IMR-90 (cell line): ENCODE results near the gene LGALS14.

Experiments
- BHLHE40 ChIP-seq: fragments of 150-350 bp; IDR thresholded peaks from 2 replicates; pipeline ENCODE4 v1.6.1; 2016; ENCODE audit warnings: mild to moderate bottlenecking, low read depth, low read length
- CEBPB ChIP-seq: IDR thresholded peaks from 2 replicates; pipeline ENCODE4 v1.6.1; 2012; ENCODE audit warnings: low read depth, low read length, improper control_type of control experiment
- FOS ChIP-seq: fragments of 150-350 bp; IDR thresholded peaks from 2 replicates; pipeline ENCODE4 v1.6.1; 2016; ENCODE audit warnings: low read depth, low read length
- MAFK ChIP-seq: IDR thresholded peaks from 2 replicates; pipeline ENCODE4 v1.6.1; 2012; ENCODE audit warnings: low read depth, low read length, improper control_type of control experiment
- MAZ ChIP-seq: IDR thresholded peaks from 2 replicates; pipeline ENCODE4 v1.6.1; 2012; ENCODE audit warnings: low read depth, mild to moderate bottlenecking, low read length, improper control_type of control experiment, moderate library complexity, borderline replicate concordance
- POLR2A ChIP-seq: IDR thresholded peaks from 2 replicates; pipeline ENCODE4 v1.6.1; 2012; ENCODE audit warnings: mild to moderate bottlenecking, low read depth, low read length
- RAD21 ChIP-seq: IDR thresholded peaks from 2 replicates; pipeline ENCODE4 v1.6.1; 2012; ENCODE audit warnings: low read length, improper control_type of control experiment
- SMC3 ChIP-seq: fragments of 150-350 bp; IDR thresholded peaks from 2 replicates; pipeline ENCODE4 v1.6.1; 2016; ENCODE audit warnings: low read depth, mild to moderate bottlenecking, antibody characterized with exemption, low read length, moderate library complexity
- TF ChIP-seq, protein P1 (sequence below): conservative IDR thresholded peaks from 2 replicates; pipeline ENCODE4 v1.5.1; 2012; ENCODE audit warnings: mild to moderate bottlenecking, low read depth, low read length, improper control_type of control experiment
- TF ChIP-seq, protein P2 (sequence below): fragments of 150-350 bp; IDR thresholded peaks from 2 replicates; pipeline ENCODE4 v1.6.1; 2016; ENCODE audit warnings: low read depth, mild to moderate bottlenecking, low read length, moderate library complexity, borderline replicate concordance

DNA sequence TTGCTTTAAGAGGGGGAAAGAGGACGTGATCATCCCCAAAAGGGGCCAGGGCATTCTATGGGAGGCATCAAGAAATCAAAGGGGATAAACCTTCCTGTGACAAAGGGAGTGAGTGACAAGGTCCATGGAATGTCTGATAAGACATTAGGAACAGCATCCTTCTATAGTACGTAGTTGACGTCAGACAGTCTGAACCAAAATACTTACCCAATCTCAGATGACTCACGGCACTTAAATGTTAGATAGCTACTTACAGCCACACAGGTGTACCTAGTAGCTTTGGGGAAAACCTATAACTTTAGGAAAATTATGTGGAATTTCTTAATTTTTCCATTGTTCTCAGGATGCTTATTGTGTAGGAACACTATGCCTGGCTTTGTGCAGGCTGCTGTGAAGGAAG, 43.6 kb upstream of the LGALS14 start:
- TF ChIP-seq, protein P1, sequence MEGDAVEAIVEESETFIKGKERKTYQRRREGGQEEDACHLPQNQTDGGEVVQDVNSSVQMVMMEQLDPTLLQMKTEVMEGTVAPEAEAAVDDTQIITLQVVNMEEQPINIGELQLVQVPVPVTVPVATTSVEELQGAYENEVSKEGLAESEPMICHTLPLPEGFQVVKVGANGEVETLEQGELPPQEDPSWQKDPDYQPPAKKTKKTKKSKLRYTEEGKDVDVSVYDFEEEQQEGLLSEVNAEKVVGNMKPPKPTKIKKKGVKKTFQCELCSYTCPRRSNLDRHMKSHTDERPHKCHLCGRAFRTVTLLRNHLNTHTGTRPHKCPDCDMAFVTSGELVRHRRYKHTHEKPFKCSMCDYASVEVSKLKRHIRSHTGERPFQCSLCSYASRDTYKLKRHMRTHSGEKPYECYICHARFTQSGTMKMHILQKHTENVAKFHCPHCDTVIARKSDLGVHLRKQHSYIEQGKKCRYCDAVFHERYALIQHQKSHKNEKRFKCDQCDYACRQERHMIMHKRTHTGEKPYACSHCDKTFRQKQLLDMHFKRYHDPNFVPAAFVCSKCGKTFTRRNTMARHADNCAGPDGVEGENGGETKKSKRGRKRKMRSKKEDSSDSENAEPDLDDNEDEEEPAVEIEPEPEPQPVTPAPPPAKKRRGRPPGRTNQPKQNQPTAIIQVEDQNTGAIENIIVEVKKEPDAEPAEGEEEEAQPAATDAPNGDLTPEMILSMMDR, result no peak
- TF ChIP-seq MAFK, result no peak
- no peak for TF ChIP-seq MAZ
- TF ChIP-seq, protein P2, sequence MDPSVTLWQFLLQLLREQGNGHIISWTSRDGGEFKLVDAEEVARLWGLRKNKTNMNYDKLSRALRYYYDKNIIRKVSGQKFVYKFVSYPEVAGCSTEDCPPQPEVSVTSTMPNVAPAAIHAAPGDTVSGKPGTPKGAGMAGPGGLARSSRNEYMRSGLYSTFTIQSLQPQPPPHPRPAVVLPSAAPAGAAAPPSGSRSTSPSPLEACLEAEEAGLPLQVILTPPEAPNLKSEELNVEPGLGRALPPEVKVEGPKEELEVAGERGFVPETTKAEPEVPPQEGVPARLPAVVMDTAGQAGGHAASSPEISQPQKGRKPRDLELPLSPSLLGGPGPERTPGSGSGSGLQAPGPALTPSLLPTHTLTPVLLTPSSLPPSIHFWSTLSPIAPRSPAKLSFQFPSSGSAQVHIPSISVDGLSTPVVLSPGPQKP, result no peak
- TF ChIP-seq RAD21, result no peak
- no peak for TF ChIP-seq POLR2A
- no peak for TF ChIP-seq FOS
- no peak for TF ChIP-seq CEBPB
- no peak for TF ChIP-seq BHLHE40
- TF ChIP-seq SMC3, result no peak
